HS-5 (cell line): ENCODE data around the gene DKK3.

Source experiments
- DNase-seq: peaks from one replicate; pipeline ENCODE4 v3.0.0-alpha.2; 2012; ENCODE audit warnings: low read depth

DKK3 gene

GRCh38 chr11:11981840-11982239 lies 26.6 kb downstream of the DKK3 start:
- no peak for DNase-seq

DNA sequence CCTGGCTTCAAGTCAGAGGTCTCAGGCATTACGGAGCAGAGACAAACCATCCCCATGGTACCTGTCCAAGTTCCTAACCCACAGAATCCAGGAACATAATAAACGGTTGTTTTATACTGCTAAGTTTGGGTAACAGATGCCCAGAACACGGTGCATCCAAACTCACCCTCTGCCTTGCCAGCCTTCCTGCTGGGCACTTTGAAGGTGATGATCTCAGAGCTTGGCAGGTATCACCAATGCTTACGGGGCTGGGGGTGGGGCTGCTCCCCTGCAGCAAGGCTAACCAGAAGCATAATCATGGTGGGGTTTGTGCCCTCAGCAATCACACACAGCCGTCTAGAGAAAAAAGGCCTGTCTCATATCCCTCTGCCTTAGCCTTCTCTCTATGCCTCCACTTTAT lies 27.1 kb downstream of the DKK3 start:
- no peak for DNase-seq

GRCh38 chr11:11980841-11981308 lies 27.6 kb downstream of the DKK3 start:
- no peak for DNase-seq

DNA sequence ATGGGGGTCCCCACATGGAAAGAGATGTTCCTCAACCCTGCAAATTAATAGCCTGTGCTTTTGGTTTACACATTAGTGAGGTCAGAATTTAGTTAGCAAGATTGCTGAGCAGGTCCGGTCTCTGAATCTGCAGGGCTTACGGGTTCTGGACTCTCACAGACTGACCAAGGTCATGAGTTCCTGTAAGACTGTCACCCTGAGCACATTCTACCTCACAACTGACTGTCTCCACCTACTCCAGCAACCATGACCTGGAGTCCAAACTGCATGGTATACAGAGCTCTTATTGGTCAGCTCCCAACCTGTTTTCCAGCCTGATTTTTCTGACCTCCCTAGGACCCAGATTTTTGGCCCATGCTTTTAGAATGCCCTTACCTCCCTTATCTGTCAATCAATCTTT lies 28.2 kb downstream of the DKK3 start:
- DNase-seq, result no peak

DNA sequence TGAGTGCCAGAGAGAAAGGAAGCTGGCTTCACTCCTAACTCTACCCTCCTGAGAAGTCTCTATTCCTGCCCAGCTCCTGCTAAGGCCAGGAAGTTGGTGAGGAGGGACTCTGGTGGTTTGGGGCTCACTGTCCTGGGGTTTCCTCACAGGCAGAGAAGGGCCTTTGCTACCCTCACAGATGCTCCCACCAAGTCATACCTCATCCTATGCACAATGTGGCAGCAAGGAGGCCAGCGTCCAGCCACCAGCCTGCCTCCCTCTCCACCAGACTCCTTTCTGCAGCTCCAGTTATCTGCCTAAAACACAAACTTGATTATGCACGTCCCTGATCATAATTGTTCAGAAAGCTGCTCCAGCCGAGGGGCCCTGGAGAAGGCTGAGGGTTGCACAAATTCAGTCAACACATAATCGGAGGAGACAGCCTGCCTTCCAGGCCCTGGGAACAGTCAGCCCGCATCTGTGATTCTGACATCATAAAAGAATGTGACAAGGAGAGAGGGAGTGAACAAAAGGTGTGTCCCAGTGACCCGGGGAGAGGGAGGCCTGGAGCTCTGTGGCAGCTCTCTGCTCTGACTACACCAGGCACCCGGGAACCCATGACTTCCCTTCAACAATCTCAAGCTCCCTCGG lies 28.8 kb downstream of the DKK3 start:
- no peak for DNase-seq

DNA sequence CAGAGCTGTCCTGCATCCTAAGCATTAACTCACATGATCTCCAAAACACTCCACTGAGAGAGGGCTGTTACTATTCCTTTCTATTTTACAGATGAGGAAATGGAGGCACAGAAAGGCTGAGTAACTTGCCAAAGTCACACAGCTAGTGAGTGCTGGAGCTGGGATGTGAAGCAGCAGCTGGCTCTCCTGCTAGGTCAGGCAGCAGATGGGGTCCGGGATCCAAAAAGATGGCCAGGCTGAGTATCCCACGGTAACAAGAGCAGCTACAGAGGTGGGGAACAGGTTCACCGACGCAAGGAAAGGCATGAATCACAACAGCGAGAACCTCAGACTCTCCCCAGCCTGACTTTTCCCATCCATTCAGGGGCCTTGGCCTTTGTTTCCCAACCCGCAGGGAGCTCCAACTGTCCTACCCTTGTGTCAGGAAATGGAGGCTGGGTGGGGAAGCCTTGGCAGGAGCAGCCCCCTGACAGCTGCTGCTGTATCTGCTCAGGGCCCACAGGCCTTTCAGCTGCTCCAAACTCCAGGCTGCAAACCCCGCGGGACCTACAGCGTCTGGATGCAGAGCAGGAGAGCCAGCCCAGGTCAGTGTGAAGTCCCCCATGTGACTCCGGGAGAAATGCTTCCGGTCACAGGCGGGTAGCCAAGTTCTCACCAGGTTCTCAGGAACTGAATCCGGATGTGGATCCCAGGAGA lies 29.5 kb downstream of the DKK3 start:
- no peak for DNase-seq

DNA sequence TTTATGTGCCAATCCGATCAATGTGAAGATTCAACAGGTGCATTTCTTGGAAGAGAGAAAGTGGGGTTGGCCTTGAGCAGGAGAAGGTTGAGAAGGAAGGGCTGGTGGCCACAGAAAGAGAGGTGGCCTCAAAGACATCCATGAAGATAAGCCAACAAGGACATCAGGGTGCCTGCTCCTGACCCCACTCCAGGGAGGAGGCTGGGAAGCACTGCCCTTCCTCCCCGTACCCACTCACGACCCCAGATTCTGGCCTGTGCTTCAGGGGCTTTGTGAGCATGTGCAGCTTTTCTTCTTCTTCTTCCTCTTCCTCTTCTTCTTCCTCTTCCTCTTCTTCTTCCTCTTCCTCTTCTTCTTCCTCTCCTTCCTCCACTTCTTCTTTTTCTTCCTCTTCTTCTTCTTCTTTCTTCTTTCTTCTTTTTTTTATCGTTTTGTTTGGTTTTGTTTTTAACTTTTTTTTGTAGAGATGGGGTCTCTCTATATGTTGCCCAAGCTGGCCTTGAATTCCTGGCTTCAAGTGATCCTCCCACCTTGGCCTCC lies 30.3 kb downstream of the DKK3 start:
- DNase-seq, result no peak

DNA sequence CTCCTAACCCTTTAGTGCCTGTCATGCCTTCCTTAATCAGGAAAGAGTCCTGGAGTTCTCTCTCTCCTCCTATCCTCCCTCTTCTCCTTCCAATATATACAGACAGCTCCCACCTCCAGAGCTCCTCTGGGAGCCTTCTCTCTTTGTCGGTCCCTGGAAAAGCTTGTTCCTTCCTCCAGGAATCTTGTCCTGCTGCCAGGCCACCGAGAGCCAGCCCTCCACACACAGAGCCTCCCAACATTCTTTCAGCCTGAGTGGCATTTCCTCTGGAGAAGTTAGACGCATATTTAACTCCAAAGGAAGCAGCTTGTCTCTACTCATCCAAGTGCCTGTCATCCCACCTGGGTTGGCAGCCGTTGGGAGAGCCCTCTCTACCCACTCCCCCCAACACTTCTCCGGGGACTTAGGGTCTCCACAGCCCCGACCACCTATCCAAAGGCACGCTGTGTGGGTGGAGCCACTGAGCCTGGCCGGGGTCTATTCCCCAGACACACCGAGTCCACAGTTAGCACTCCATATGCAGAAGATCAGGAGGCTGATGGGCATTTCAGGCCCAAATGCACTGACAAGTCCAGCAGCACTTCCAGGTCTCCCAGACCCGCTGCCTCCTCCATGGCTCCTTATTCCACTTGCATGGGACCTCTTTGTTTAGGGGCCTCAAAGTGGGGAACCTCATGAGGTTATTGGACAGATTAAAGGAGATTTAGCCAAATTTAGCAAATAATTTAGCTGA lies 31.1 kb downstream of the DKK3 start:
- peak; percentile 94 for DNase-seq

DNA sequence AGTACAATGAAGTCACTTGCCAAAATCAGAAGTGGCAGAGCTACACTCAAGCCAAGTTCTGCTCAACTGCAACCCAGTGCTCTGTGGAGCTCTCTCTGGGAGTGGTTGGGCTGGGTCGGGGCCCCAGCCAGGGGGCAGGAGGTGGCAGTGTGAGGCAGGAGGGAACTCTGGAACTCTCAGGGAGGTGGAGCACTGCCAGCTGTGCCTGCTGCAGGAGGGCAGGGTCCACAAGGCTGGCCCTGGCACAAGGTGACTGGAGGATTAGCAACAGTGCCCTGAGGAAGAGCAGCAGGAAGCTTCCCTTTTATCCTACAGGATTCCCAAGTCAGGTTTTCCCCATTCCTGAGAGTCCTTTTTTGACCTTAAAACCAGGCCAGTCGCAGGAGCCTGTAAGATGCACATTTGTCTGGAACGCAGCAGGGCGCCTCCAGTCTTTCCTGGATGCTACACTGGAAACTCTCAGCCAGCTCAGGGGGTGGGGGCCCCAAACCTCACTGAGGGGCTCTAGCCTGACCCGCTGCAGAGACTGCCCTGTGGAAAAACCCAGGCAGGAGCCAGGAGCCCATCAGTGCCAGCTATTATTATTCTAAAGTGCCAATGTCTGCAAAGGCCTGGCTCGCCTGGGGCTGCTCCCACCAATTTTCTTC lies 31.8 kb downstream of the DKK3 start:
- no peak for DNase-seq

DNA sequence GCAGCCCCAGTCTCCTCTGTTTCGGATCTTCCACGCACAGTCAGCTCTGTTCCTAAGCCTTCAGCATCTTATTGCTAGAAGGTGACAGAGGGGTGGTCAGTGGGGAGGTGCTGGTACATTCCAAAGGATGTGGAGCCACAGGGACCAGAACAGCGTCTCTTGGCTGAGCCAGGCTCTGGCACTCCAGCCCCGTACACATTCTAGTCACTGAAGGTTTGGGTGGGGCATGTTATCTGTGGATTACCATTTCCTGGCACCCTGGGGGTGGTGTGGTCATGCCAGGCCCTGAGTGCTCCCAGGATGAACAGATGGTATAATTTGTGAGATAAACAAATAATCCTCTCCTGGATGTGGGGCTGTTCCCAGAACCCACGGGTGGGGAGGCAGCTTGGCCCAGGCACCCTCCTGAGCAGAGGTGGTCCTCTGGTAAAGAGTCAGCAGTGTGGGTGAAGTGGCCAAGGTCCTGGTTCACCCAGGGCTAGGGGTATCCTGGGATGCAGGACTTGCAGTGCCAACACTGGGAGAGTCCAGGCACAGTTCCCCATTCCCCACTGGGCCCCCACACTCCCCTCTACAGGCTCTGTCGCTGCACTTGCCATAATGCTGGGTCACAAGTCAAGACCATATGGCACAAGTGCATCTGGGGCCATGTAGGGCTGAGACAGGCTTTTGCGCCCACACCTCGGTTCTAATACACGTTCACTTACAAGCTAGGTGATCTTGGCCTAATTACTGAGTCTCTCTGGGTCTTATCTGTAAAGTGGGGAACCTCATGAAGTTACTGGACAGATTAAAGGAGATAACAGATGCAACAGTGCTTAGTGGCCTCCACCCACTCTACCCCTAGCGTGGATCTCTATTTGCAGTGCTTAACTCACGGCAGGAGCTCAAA lies 33.0 kb downstream of the DKK3 start:
- DNase-seq, result no peak

- DNase-seq, result no peak
Observed at GRCh38 chr11:11973866-11974265, 34.6 kb downstream of the DKK3 start.

DNA sequence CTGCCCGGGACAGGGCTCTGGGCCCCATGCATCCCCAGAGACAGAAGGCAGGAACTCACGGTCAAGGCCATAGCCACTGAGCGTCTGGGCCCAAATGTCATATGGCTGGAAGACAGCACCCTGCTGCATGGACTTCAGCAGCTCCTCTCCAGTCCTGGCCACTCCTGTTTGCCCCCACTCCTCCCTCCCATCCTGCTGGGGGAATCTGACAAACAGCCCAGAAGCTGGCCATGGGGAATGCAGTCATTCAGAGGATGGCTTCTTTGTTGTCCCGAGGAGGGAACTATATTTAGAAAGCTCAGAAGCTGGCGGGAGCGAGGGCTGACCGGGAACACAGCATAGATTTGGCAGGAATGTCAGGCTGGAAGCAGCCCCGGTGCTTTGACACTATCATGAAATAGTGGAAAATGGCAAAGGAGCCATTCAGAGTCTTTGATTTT lies 35.0 kb downstream of the DKK3 start:
- no peak for DNase-seq

- no peak for DNase-seq
Observed at GRCh38 chr11:11972730-11973341, 35.6 kb downstream of the DKK3 start.

- no peak for DNase-seq
Observed at GRCh38 chr11:11971906-11972547, 36.4 kb downstream of the DKK3 start.

- DNase-seq, result no peak
Observed at GRCh38 chr11:11970556-11970955, 37.9 kb downstream of the DKK3 start.

GRCh38 chr11:11969380-11970215 lies 38.8 kb downstream of the DKK3 start:
- no peak for DNase-seq

DNA sequence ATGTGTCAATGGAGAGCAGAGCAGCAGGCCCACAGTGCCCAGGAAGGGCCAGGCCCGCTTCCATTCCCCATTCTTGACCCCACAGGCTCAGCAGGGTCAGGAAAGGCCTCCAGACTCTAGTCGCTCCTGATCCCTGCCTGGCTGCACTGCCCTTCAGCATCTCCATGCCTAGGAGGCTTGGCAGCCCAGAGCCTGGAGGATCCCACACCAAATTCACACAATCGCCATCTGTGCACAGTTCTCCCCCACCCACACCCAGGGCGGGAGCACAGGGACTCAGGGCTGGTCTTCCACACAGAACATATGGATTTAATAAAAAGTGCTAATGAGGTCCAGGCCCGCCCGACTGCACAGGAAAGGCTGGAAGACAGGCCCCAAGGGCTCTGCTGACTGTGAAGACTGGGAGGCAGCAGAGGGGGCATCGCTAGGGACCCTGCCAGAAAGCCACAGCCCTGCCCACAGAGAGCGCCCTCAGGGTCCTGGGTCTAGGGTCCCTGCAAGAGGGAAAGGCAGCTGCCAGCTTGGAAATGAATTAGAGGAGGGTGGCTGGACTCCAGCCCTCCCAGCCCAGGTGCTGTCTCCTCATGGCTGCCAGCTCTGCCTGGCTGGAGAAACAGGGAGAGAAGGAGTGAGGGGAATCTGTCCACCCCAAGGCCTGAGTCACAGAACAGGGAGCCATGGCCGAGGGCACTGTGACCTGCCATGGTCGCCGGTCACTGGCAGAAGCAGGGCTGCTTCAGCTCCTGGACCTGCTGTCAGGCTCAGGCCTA lies 39.7 kb downstream of the DKK3 start:
- DNase-seq, result no peak

- no peak for DNase-seq
Observed at GRCh38 chr11:11967669-11968510, 40.5 kb downstream of the DKK3 start.
